B cell (primary cell): ENCODE data around the gene NKX3-2. TPM values are rescaled to one million over a fixed set of nuclear protein-coding genes. Genes with fewer than 3 reads are reported as not detected.

ENCODE experiments used
- ATAC-seq: fragments of 200-7000 bp; cut with Tn5 transposase; one replicate; pipeline ENCODE4 v1.10.0; 2021; ENCODE audit warnings: low read depth, mild to moderate bottlenecking, moderate number of reproducible peaks, moderate library complexity
- CTCF ChIA-PET: fragments of 350-600 bp; sonication (Branson Sonifier 250); formaldehyde crosslinking; loops from one replicate; lab custom pipeline; 2021; ENCODE audit warnings: antibody characterized with exemption, inconsistent platforms; lab: Charles Lee
- POLR2A ChIA-PET: fragments of 350-600 bp; sonication (Branson Sonifier 250); formaldehyde crosslinking; loops from one replicate; lab custom pipeline; 2021; ENCODE audit warnings: antibody characterized with exemption; lab: Charles Lee
- DNase-seq: peaks from one replicate; pipeline ENCODE4 v3.0.0; 2013
- H2AFZ ChIP-seq: 2 replicates; pipeline ENCODE4 v1.6.1; 2012; ENCODE audit warnings: mild to moderate bottlenecking, low read depth, low read length; ENCODE audit not compliant: insufficient read depth, poor library complexity, severe bottlenecking
- H3K27ac ChIP-seq, 2 donors: 1 replicate in 1 of 2; 2 replicates in 1 of 2; pipeline ENCODE4 v1.5.1; 2012 to 2013; ENCODE audit warnings: low read length in 2 of 2, mild to moderate bottlenecking in 2 of 2, moderate library complexity in 1 of 2
- H3K27me3 ChIP-seq, 4 experiments: fragments of 200-600 bp in 1 of 4; sonication (generic) in 1 of 4; replicated peaks in 1 of 4; 1 replicate in 2 of 4; 2 replicates in 2 of 4; pipeline versions ENCODE4 v1.6.1 to v1.7.0; 2013 to 2016; ENCODE audit warnings: low read length in 3 of 4, mild to moderate bottlenecking in 2 of 4, mixed read lengths in 1 of 4, moderate library complexity in 1 of 4; ENCODE audit not compliant: insufficient read depth in 4 of 4, control insufficient read depth in 3 of 4; ENCODE audit errors: control extremely low read depth in 1 of 4
- H3K36me3 ChIP-seq, 2 experiments: replicated peaks in 1 of 2; 1 replicate in 1 of 2; 2 replicates in 1 of 2; pipeline versions ENCODE4 v1.6.1 to v1.7.1; 2013; ENCODE audit warnings: low read length in 1 of 2; ENCODE audit not compliant: insufficient read depth in 2 of 2, control insufficient read depth in 1 of 2; ENCODE audit errors: control extremely low read depth in 1 of 2, extremely low read depth in 1 of 2
- H3K4me1 ChIP-seq, 2 donors: fragments of 200-600 bp in 1 of 2; sonication (generic) in 1 of 2; 1 replicate in 1 of 2; 2 replicates in 1 of 2; pipeline versions ENCODE4 v1.5.1 to v1.6.1; 2013 to 2017; ENCODE audit warnings: low read length in 2 of 2; ENCODE audit not compliant: control insufficient read depth in 2 of 2, insufficient read depth in 2 of 2
- H3K4me2 ChIP-seq: replicated peaks from 2 replicates; pipeline ENCODE3; 2012; ENCODE audit warnings: mild to moderate bottlenecking, low read depth, low read length; ENCODE audit not compliant: poor library complexity, severe bottlenecking
- H3K4me3 ChIP-seq, 5 experiments: fragments of 200-600 bp in 1 of 5; sonication (generic) in 1 of 5; 1 replicate in 3 of 5; 2 replicates in 2 of 5; pipeline versions ENCODE4 v1.5.1 to v1.7.0; 2011 to 2016; ENCODE audit warnings: low read length in 4 of 5, mild to moderate bottlenecking in 4 of 5, low read depth in 2 of 5, control low read depth in 1 of 5, moderate library complexity in 1 of 5; ENCODE audit not compliant: insufficient read depth in 1 of 5; ENCODE audit errors: control extremely low read depth in 1 of 5, extremely low read depth in 1 of 5
- H3K79me2 ChIP-seq: fragments of 200-600 bp; sonication (generic); one replicate; pipeline ENCODE4 v1.6.0; 2016; ENCODE audit warnings: low read length; ENCODE audit not compliant: control insufficient read depth, insufficient read depth
- H3K9ac ChIP-seq: fragments of 200-600 bp; sonication (generic); 2 replicates; pipeline ENCODE4 v1.6.1; 2017; ENCODE audit warnings: mild to moderate bottlenecking, low read length, moderate library complexity
- H3K9me3 ChIP-seq, 3 donors: one replicate each; pipeline versions ENCODE4 v1.6.1 to v1.7.1; 2013; ENCODE audit warnings: low read length in 2 of 3; ENCODE audit not compliant: control insufficient read depth in 2 of 3, insufficient read depth in 1 of 3; ENCODE audit errors: control extremely low read depth in 1 of 3
- H4K20me1 ChIP-seq: 2 replicates; pipeline ENCODE4 v1.6.0; 2012; ENCODE audit warnings: mild to moderate bottlenecking, low read length; ENCODE audit not compliant: insufficient read depth, control insufficient read depth, poor library complexity, severe bottlenecking
- H3K27ac Mint-ChIP-seq: one replicate; pipeline ENCODE4 v1.8.0; 2021; ENCODE audit warnings: mixed read lengths
- H3K27me3 Mint-ChIP-seq: one replicate; pipeline ENCODE4 v1.8.0; 2021; ENCODE audit warnings: mixed read lengths
- H3K4me1 Mint-ChIP-seq: one replicate; pipeline ENCODE4 v1.8.0; 2021; ENCODE audit warnings: mixed read lengths
- H3K4me3 Mint-ChIP-seq: one replicate; pipeline ENCODE4 v1.8.0; 2021; ENCODE audit warnings: mixed read lengths
- H3K9me3 Mint-ChIP-seq: one replicate; pipeline ENCODE4 v1.8.0; 2022; ENCODE audit warnings: mixed read lengths; ENCODE audit not compliant: insufficient read depth
- CTCF ChIP-seq: fragments of 200-600 bp; IDR thresholded peaks from one replicate; pipeline ENCODE4 v1.8.0; 2022; ENCODE audit warnings: antibody characterized with exemption, mild to moderate bottlenecking
- EZH2 ChIP-seq: IDR thresholded peaks from 2 replicates; pipeline ENCODE4 v1.6.1; 2012; ENCODE audit warnings: borderline replicate concordance, low read depth, mild to moderate bottlenecking, moderate library complexity, low read length; ENCODE audit not compliant: insufficient read depth, poor library complexity, severe bottlenecking
- WGBS: methylation state at CpG from one replicate; pipeline ENCODE4 v1.1.5; 2013; ENCODE audit warnings: missing lambda C conversion rate; ENCODE audit not compliant: insufficient coverage; 5-methylcytosine and 5-hydroxymethylcytosine counted together
- intact Hi-C: fragments of 100-400 bp; cut with micrococcal nuclease; formaldehyde crosslinking; loops from one replicate; pipeline ENCODE4 v1.10.0; 2022
- polyA plus RNA-seq: library from polyadenylated mRNA; depleted of rRNA; stranded (reverse); fragments of >200 nt; gene quantifications from 2 replicates; pipeline ENCODE4 v1.2.3, GENCODE V29; 2012
- total RNA-seq, 2 donors: library from RNA; stranded (reverse); fragments of 120-200 nt in 1 of 2; gene quantifications; 1 replicate in 1 of 2; 2 replicates in 1 of 2; pipeline versions ENCODE4 v1.2.3 to v1.2.4, GENCODE V29; 2013 to 2022

Gene NKX3-2
- total and polyA plus RNA-seq, 2 donors (not counting 1 experiment from before 2014, with no cell fraction given): not detected

- WGBS: no CpG with 5 or more reads among the region's 1 CpG
- no peak overlapping the region for H2AFZ ChIP-seq
- peaks cover 0 to 23% (median 10%) of the 10 kb centered on the region in 4 experiments for H3K27me3 ChIP-seq
- no peaks in the 10 kb centered on the region for H4K20me1 ChIP-seq
- no peak overlapping the region for H3K4me2 ChIP-seq
- no peak overlapping the region for H3K4me3 ChIP-seq
- Mint-ChIP-seq H3K27ac (no peak overlapping the region), H3K4me3 (no peak overlapping the region), H3K27me3 (peaks cover 57% of the 10 kb centered on the region), H3K9me3 (peaks cover 4% of the 10 kb centered on the region), H3K4me1 (no peaks in the 10 kb centered on the region)
- H3K4me1 ChIP-seq: no peaks in the 10 kb centered on the region
- no peak overlapping the region for H3K9ac ChIP-seq
- H3K9me3 ChIP-seq: peaks cover 0 to 5% (median 3%) of the 10 kb centered on the region in 3 donors
- ATAC-seq (no peak), DNase-seq (no peak)
- ChIA-PET CTCF (interaction anchor here (0.9 kb wide), 1 partner anchor 21 kb away, joined by 3 read pairs; no protein-coding TSS in a partner anchor), POLR2A (no interaction called here)
- no peaks in the 10 kb centered on the region for H3K79me2 ChIP-seq
- intact Hi-C loops: no loop called here
- no peak overlapping the region for H3K27ac ChIP-seq
- TF ChIP-seq CTCF (no peak), EZH2 (no peak)
- H3K36me3 ChIP-seq: no peaks in the 10 kb centered on the region
Observed at GRCh38 chr4:13495753-13496152, 48.6 kb downstream of the NKX3-2 start.

DNA sequence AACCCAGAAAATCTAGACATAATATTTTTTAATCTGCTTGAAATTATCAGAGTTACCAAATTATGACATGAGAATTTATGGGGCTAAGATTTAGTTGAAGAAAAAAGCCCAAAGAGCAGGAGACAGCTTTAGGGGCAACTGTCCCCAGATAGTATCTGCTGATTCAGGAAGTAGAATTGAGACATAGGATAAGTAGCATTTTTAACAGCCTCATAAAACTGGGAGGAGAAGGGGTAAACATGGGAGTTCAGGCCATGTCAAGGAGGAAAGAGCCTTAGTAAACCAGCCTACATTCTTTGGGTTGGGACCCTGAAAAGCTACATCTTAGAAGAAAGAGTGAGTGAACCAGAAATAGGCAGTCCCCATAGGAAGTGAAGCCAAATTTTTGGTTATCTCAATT, 50.5 kb downstream of the NKX3-2 start:
- no peak for ATAC-seq
- TF ChIP-seq CTCF (no peak), EZH2 (no peak)
- no peak overlapping the region for H3K27ac Mint-ChIP-seq
- H3K9me3 Mint-ChIP-seq: peaks cover 4% of the 10 kb centered on the region
- H3K4me1 ChIP-seq: no peaks in the 10 kb centered on the region
- DNase-seq: no peak
- intact Hi-C loops: no loop called here
- ChIA-PET CTCF (no interaction called here), POLR2A (no interaction called here)
- no peaks in the 10 kb centered on the region for H3K36me3 ChIP-seq
- H3K27me3 ChIP-seq: peaks cover 0 to 23% (median 10%) of the 10 kb centered on the region in 4 experiments
- H3K27ac ChIP-seq: no peak overlapping the region
- no peak overlapping the region for H3K4me3 ChIP-seq
- H2AFZ ChIP-seq: no peak overlapping the region
- peaks cover 54% of the 10 kb centered on the region for H3K27me3 Mint-ChIP-seq
- H3K79me2 ChIP-seq: no peaks in the 10 kb centered on the region
- peaks cover 0 to 5% (median 3%) of the 10 kb centered on the region in 3 donors for H3K9me3 ChIP-seq
- H3K9ac ChIP-seq: no peak overlapping the region
- no peaks in the 10 kb centered on the region for H4K20me1 ChIP-seq
- no peaks in the 10 kb centered on the region for H3K4me1 Mint-ChIP-seq
- no peak overlapping the region for H3K4me2 ChIP-seq
- H3K4me3 Mint-ChIP-seq: no peak overlapping the region
